HEK293 (cell line): ENCODE data around the gene PRKAB1.

Experiments
- RBAK ChIP-seq: fragments of 450-650 bp; formaldehyde crosslinking; IDR thresholded peaks from 2 replicates; pipeline ENCODE4 v1.5.1; 2016; ENCODE audit warnings: missing biosample characterization, missing genetic modification characterization
- YY1 ChIP-seq: fragments of 450-650 bp; formaldehyde crosslinking; IDR thresholded peaks from 2 replicates; pipeline ENCODE4 v1.5.1; 2018; ENCODE audit warnings: missing biosample characterization, missing genetic modification characterization
- ZBTB7A ChIP-seq: fragments of 450-650 bp; formaldehyde crosslinking; IDR thresholded peaks from 2 replicates; pipeline ENCODE4 v1.5.1; 2016; ENCODE audit warnings: low read depth, missing biosample characterization, missing genetic modification characterization
- ZNF175 ChIP-seq: fragments of 450-650 bp; formaldehyde crosslinking; IDR thresholded peaks from 2 replicates; pipeline ENCODE4 v1.5.1; 2016; ENCODE audit warnings: missing biosample characterization, missing genetic modification characterization
- ZNF23 ChIP-seq: fragments of 450-650 bp; formaldehyde crosslinking; IDR thresholded peaks from 2 replicates; pipeline ENCODE4 v1.5.1; 2016; ENCODE audit warnings: missing biosample characterization, missing genetic modification characterization, borderline replicate concordance
- ZNF24 ChIP-seq: fragments of 450-650 bp; formaldehyde crosslinking; IDR thresholded peaks from 2 replicates; pipeline ENCODE4 v1.5.1; 2016; ENCODE audit warnings: missing biosample characterization, missing genetic modification characterization
- ZNF558 ChIP-seq: fragments of 450-650 bp; formaldehyde crosslinking; IDR thresholded peaks from 2 replicates; pipeline ENCODE4 v1.5.1; 2016; ENCODE audit warnings: missing biosample characterization, missing genetic modification characterization
- ZNF664 ChIP-seq: fragments of 450-650 bp; formaldehyde crosslinking; IDR thresholded peaks from 2 replicates; pipeline ENCODE4 v1.5.1; 2016; ENCODE audit warnings: missing biosample characterization, missing genetic modification characterization
- ZNF707 ChIP-seq: fragments of 450-650 bp; formaldehyde crosslinking; IDR thresholded peaks from 2 replicates; pipeline ENCODE4 v1.5.1; 2016; ENCODE audit warnings: missing biosample characterization, missing genetic modification characterization
- ZNF785 ChIP-seq: fragments of 450-650 bp; formaldehyde crosslinking; IDR thresholded peaks from 2 replicates; pipeline ENCODE4 v1.5.1; 2016; ENCODE audit warnings: missing biosample characterization, missing genetic modification characterization
- ZNF837 ChIP-seq: fragments of 450-650 bp; formaldehyde crosslinking; IDR thresholded peaks from 2 replicates; pipeline ENCODE4 v1.5.1; 2016; ENCODE audit warnings: missing biosample characterization, missing genetic modification characterization
- TF ChIP-seq, protein P1 (sequence below): fragments of 450-650 bp; formaldehyde crosslinking; IDR thresholded peaks from 2 replicates; pipeline ENCODE4 v1.5.1; 2016; ENCODE audit warnings: missing biosample characterization, missing genetic modification characterization
- TF ChIP-seq, protein P2 (sequence below): fragments of 450-650 bp; formaldehyde crosslinking; IDR thresholded peaks from 2 replicates; pipeline ENCODE4 v1.5.1; 2016; ENCODE audit warnings: missing biosample characterization, missing genetic modification characterization
- TF ChIP-seq, protein P3 (sequence below): fragments of 450-650 bp; formaldehyde crosslinking; optimal IDR thresholded peaks from 2 replicates; pipeline ENCODE3; 2016; ENCODE audit warnings: missing biosample characterization, mild to moderate bottlenecking, missing genetic modification characterization

DNA sequence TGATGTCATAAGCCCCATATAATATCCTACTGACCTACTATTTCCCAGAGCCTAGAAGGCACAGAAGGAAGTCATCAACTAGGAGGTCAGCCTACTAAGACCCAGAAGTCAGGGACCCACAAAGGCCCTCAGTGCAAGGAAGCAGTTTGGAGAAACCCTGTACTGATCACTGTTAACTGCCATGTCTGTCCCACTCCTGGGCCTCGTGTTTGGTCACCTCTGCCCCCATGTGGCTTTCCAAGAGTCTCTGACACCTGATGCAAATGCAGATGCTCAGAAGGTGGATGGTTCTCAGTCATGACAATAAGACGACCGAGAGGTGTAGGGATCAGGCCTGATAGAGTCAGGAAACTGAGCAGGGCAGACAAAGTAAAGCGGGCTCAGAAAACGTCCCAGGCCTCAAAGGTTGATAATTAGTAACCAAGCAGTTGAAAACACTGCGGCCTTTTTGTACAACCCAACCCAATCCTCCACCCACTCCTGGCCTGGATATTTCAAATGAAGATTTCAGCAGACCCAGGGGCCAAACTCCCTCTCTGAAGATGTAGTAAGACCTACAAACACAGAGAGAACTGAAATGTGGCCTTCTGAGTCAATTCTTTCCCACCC is 23.4 kb downstream of the PRKAB1 start:
- TF ChIP-seq ZBTB7A: no peak
- TF ChIP-seq, protein P1, sequence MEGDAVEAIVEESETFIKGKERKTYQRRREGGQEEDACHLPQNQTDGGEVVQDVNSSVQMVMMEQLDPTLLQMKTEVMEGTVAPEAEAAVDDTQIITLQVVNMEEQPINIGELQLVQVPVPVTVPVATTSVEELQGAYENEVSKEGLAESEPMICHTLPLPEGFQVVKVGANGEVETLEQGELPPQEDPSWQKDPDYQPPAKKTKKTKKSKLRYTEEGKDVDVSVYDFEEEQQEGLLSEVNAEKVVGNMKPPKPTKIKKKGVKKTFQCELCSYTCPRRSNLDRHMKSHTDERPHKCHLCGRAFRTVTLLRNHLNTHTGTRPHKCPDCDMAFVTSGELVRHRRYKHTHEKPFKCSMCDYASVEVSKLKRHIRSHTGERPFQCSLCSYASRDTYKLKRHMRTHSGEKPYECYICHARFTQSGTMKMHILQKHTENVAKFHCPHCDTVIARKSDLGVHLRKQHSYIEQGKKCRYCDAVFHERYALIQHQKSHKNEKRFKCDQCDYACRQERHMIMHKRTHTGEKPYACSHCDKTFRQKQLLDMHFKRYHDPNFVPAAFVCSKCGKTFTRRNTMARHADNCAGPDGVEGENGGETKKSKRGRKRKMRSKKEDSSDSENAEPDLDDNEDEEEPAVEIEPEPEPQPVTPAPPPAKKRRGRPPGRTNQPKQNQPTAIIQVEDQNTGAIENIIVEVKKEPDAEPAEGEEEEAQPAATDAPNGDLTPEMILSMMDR (tag by site-specific recombination): no peak
- no peak for TF ChIP-seq ZNF837 (tag by site-specific recombination)
- no peak for TF ChIP-seq ZNF558 (tag by site-specific recombination)
- no peak for TF ChIP-seq ZNF24 (tag by site-specific recombination)
- TF ChIP-seq, protein P2, sequence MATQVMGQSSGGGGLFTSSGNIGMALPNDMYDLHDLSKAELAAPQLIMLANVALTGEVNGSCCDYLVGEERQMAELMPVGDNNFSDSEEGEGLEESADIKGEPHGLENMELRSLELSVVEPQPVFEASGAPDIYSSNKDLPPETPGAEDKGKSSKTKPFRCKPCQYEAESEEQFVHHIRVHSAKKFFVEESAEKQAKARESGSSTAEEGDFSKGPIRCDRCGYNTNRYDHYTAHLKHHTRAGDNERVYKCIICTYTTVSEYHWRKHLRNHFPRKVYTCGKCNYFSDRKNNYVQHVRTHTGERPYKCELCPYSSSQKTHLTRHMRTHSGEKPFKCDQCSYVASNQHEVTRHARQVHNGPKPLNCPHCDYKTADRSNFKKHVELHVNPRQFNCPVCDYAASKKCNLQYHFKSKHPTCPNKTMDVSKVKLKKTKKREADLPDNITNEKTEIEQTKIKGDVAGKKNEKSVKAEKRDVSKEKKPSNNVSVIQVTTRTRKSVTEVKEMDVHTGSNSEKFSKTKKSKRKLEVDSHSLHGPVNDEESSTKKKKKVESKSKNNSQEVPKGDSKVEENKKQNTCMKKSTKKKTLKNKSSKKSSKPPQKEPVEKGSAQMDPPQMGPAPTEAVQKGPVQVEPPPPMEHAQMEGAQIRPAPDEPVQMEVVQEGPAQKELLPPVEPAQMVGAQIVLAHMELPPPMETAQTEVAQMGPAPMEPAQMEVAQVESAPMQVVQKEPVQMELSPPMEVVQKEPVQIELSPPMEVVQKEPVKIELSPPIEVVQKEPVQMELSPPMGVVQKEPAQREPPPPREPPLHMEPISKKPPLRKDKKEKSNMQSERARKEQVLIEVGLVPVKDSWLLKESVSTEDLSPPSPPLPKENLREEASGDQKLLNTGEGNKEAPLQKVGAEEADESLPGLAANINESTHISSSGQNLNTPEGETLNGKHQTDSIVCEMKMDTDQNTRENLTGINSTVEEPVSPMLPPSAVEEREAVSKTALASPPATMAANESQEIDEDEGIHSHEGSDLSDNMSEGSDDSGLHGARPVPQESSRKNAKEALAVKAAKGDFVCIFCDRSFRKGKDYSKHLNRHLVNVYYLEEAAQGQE (tag by site-specific recombination): no peak
- no peak for TF ChIP-seq ZNF785 (tag by site-specific recombination)
- no peak for TF ChIP-seq RBAK
- no peak for TF ChIP-seq YY1 (tag by site-specific recombination)
- TF ChIP-seq ZNF707 (tag by site-specific recombination): no peak
- TF ChIP-seq ZNF664 (tag by site-specific recombination): no peak
- no peak for TF ChIP-seq ZNF175 (tag by site-specific recombination)
- TF ChIP-seq, protein P3, sequence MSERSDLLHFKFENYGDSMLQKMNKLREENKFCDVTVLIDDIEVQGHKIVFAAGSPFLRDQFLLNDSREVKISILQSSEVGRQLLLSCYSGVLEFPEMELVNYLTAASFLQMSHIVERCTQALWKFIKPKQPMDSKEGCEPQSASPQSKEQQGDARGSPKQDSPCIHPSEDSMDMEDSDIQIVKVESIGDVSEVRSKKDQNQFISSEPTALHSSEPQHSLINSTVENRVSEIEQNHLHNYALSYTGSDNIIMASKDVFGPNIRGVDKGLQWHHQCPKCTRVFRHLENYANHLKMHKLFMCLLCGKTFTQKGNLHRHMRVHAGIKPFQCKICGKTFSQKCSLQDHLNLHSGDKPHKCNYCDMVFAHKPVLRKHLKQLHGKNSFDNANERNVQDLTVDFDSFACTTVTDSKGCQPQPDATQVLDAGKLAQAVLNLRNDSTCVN (tag by site-specific recombination): no peak
- no peak for TF ChIP-seq ZNF23 (tag by site-specific recombination)
